Measurements from ENCODE around the gene GAD2.
"Not testable (repeated sequence)": the region's sequence is repeated elsewhere in the genome, so short reads cannot be mapped to it uniquely, and the experiment has no call there.

Gene GAD2

GRCh38 chr10:26311383-26311940 lies 94.9 kb downstream of the GAD2 start:
- no peak overlapping the region for H3K4me3 ChIP-seq (ENCODE audit: low read depth, low read length)

DNA sequence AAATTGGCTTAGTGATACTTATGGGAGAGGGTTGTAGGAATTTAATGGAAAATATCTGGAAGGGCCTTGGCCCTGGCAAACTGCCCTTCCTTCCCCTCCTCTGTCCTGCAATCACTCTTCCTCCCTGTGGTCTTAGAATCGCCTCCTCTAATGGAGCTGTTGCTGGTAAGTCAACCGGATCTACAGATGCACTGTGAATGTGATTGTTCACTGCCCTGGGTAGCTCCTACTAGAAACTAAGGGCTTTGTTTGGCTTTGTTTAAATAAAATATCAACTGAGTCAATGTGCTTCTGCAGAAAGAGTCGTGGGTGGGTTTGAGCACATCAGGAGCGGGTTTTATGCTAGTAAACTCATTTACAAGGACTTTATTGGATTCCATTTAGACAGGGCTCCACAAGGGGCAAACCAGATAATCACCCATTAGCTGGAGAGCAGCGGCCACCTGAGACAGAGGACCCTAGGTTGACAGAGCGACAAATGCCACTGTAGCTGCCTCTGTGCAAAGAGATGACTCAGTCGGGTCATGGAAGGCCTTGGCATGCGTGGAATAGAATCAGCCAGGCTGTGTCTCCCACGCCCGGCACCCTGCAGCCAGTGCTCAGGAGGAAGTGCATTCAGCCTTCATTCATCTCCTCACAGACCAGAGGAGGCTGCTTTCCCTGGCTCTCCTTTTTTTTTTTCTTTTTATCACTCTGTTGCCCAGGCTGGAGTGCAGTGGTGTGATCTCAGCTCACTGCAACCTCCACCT lies 97.9 kb downstream of the GAD2 start:
- no peak overlapping the region for H3K4me3 ChIP-seq (ENCODE audit: low read depth, low read length)

GRCh38 chr10:26318672-26319071 lies 102.1 kb downstream of the GAD2 start:
- no peak overlapping the region for H3K4me3 ChIP-seq (ENCODE audit: low read depth, low read length)

GRCh38 chr10:26323219-26323618 lies 106.6 kb downstream of the GAD2 start:
- H3K4me3 ChIP-seq (ENCODE audit: low read depth, low read length) = no peak overlapping the region

- H3K4me3 ChIP-seq (ENCODE audit: low read depth, low read length) = no peak overlapping the region
Observed at GRCh38 chr10:26326851-26327250, 110.3 kb downstream of the GAD2 start.

DNA sequence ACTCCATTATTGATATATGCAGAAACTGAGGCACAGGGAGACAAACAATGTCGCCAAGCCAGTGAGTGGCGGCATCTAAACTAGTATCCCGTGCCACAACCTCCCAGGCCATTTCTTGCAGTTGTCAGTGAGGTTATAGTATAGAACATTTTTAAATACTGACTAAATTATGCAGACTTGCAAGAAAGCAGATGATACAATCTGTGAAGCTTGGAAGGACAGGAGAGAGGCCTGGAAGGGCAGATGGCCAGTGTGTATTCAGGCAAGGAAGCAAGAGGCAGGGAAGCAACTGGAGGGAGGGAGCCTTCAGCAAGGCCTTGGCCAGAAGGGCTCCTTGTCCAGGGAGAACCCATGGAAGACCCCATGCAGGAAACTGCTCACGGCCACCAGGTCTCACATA lies 111.2 kb downstream of the GAD2 start:
- H3K4me3 ChIP-seq (ENCODE audit: low read depth, low read length) = no peak overlapping the region

DNA sequence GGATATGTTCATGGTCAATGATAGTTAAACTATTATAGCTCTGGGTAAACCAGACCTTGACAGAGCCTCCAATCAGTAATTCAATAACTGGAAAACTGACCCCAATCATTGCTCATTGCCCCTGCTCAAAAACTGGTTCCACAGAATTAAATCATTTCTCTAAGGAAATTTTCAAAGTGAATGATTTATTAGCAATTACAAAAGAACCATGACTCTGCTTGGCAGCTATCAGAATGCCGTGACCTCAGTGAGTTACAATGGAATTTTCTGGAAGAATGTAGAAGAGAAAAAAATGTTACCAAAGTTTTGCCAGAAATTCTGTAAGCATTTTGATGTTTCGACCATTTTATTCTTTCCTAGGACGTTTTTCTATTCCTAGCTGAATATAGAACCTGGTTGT lies 114.8 kb downstream of the GAD2 start:
- H3K4me3 ChIP-seq (ENCODE audit: low read depth, low read length) = no peak overlapping the region

DNA sequence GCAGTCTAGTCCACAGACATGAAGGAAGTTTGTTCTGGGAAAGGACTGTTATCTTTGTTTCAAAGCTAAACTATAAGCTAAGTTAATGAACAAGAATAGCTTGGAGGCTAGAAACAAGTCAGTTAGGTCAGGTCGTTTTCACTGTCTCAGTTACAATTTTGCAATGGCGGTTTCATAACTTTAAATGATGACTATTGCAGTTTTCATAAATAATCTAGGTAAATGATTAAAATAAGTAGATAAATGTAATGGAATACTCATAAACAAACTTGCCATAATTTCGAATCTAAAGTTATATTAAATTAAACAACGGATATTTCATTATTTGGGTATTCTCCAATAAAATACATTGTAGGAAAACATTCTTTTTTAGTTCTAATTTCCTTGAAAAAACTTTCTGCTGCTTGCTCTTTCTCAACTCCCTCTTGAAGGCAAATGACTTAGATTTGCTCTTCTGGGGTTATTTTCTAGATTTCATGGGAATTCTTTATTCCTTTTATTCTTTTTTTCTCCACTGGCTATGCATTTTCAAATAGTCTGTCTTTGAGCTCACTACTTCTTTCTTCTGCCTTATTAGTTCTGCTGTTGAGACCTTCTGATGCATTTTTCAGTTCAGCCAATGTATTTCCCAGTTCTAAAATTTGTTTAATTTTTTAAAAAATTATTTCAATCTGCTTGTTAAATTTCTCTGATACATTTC lies 117.8 kb downstream of the GAD2 start:
- H3K4me3 ChIP-seq (ENCODE audit: low read depth, low read length) = no peak overlapping the region

DNA sequence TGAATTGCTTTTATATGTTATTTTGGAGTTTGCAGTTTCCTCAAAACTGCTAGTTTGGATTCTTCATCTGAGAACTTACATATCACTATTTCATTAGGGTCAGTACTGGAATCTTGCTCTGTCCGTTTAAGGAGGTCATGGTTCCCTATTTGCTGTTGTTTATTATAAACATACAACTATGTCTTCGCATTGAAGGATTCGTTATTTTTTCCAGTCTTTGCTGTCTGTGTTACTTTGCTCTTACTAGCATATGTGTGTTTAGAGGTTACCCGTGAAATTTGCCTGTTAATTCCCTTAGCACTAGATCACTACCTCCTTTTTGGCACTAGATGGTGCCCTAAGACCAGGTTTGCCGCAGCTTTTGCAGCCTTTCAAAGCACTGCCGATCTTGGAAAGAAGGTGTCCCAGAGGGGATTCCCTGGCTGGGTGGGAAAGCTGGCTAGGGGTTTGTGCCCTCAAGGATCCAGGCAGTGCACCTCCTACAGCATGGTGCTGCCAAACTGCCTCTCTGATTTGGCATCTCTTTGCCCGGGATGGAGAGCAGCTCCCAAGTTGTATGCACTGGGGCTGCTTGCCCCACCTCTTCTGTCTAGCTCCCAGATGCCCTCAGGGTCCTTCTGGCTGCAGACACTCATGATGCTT lies 118.5 kb downstream of the GAD2 start:
- H3K4me3 ChIP-seq (ENCODE audit: low read depth, low read length) = no peak overlapping the region

DNA sequence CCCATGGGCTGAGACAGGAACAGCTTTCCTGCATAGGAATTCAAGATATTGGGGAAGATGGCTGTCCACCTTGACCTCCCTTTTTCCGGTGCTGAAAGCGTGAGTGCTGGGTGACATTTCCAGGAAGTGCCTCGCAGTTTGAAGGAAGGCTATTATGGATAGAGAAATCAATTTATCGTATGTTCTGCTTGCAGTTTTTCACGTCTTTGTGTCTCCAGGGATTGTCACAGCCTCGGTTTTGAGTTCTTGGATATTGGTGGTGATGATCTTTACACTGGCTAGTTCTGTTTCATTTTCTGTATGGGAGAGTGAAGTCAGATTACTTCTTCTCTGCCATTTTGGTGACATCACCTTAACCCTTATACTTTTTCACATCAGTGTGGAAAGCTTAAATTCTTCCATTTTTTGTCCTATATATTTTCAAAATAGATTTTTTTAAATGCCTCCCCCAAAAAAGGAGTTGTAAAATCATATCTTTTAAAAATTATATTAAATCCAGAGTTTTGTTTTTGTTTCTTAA lies 119.1 kb downstream of the GAD2 start:
- no peak overlapping the region for H3K4me3 ChIP-seq (ENCODE audit: low read depth, low read length)

DNA sequence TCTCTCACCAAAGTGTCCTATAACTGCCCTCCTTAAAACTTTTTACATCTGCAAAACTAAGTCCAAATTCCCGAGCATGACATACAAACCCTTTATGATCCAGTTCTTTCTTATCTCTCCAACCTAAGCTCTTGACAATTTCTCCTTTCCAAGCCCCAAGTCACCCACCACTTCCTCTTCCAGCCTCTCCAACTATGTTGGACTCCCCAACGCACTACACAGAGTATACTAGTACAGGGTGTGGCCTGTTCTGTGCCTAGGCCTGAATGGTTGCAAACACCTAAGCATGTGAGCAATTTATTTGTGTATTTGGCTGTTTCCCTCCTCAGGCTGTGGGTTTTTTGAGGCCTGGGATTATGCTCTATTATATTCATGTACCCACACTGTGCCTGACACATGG lies 120.4 kb downstream of the GAD2 start:
- H3K4me3 ChIP-seq (ENCODE audit: low read depth, low read length) = no peak overlapping the region

DNA sequence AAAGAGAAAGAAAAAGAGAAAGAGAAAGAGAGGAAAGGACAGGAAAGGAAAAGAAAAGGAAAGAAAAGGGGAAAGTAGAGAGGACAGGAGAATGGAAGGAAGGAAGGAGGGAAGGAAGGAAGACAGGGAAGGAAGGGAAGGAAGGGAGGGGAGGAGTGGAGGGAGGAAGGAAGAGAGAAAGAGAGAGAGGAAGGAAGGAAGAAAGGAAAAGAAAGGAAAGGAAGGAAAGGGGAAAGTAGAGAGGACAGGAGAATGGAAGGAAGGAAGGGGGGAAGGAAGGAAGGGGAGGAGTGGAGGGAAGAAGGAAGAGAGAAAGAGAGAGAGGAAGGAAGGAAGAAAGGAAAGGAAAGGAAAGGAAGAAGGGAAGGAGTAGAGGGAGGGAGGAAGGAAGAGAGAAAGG lies 125.1 kb downstream of the GAD2 start:
- no peak overlapping the region for H3K4me3 ChIP-seq (ENCODE audit: low read depth, low read length)

GRCh38 chr10:26348821-26349417 lies 132.3 kb downstream of the GAD2 start:
- H3K4me3 ChIP-seq (ENCODE audit: low read depth, low read length) = not testable (repeated sequence)

Measured in iPS-11a (cell line).